SK-N-SH treated with all-trans-retinoic acid at 6 μM for 48 hours (cell line): ENCODE data around the gene RSRP1.

Experiments used
- ARNTL ChIP-seq: fragments of 450-650 bp; formaldehyde crosslinking; IDR thresholded peaks from 2 replicates; pipeline ENCODE4 v1.5.0; 2020; ENCODE audit warnings: low read depth, mild to moderate bottlenecking, moderate library complexity, borderline replicate concordance
- SNAI2 ChIP-seq: fragments of 250-450 bp; sonication (Bioruptor Pico); IDR thresholded peaks from 2 replicates; pipeline ENCODE4 v1.5.0; 2020; ENCODE audit warnings: mild to moderate bottlenecking, moderate library complexity
- TCF4 ChIP-seq: fragments of 250-450 bp; sonication (Bioruptor Pico); IDR thresholded peaks from 2 replicates; pipeline ENCODE4 v1.8.0; 2021; ENCODE audit warnings: mild to moderate bottlenecking, moderate library complexity, borderline replicate concordance
- ZC3H10 ChIP-seq: fragments of 250-450 bp; sonication (Bioruptor Pico); IDR thresholded peaks from 2 replicates; pipeline ENCODE4 v1.5.1; 2021; ENCODE audit warnings: mild to moderate bottlenecking, moderate library complexity
- ZFP3 ChIP-seq: fragments of 250-450 bp; sonication (Bioruptor Pico); IDR thresholded peaks from 2 replicates; pipeline ENCODE4 v1.5.0; 2020; ENCODE audit warnings: mild to moderate bottlenecking, moderate library complexity
- ZFP30 ChIP-seq: fragments of 450-650 bp; formaldehyde crosslinking; IDR thresholded peaks from 2 replicates; pipeline ENCODE4 v1.5.0; 2022; ENCODE audit warnings: mild to moderate bottlenecking, moderate library complexity
- ZNF565 ChIP-seq: fragments of 450-650 bp; formaldehyde crosslinking; conservative IDR thresholded peaks from 2 replicates; pipeline ENCODE4 v1.5.0; 2020; ENCODE audit warnings: low read depth, mild to moderate bottlenecking, moderate library complexity

- TF ChIP-seq ARNTL (CRISPR knock-in tag) (no peak), ZFP3 (CRISPR knock-in tag) (no peak), ZC3H10 (CRISPR knock-in tag) (no peak), ZFP30 (no peak), TCF4 (no peak), ZNF565 (CRISPR knock-in tag) (no peak), SNAI2 (CRISPR knock-in tag) (no peak)
Observed at GRCh38 chr1:25210728-25211127, 36.5 kb downstream of the RSRP1 start.
